Mucosa of descending colon (tissue), 3 donors: ENCODE data around the gene MOSMO. TPM values are rescaled to one million over a fixed set of nuclear protein-coding genes. Genes with fewer than 3 reads are reported as not detected.
A peak's percentile ranks its signal among the peaks of the same experiment; 100 is the strongest.

Experiments
- ATAC-seq: fragments of 200-7000 bp; cut with Tn5 transposase; one replicate; pipeline ENCODE4 v1.9.1; 2020; ENCODE audit warnings: mild to moderate bottlenecking, moderate library complexity
- DNase-seq, 3 donors: peaks; one replicate each; pipeline ENCODE4 v3.0.0-alpha.2; 2020
- H3K36me3 ChIP-seq: fragments of 200-600 bp; one replicate; pipeline ENCODE4 v1.8.0; 2021; ENCODE audit warnings: low read depth, mild to moderate bottlenecking
- H3K4me1 ChIP-seq: fragments of 200-600 bp; one replicate; pipeline ENCODE4 v1.8.0; 2021; ENCODE audit warnings: low read depth, mild to moderate bottlenecking
- H3K4me3 ChIP-seq: fragments of 200-600 bp; one replicate; pipeline ENCODE4 v1.8.0; 2021; ENCODE audit warnings: mild to moderate bottlenecking
- H3K9me3 ChIP-seq: fragments of 200-600 bp; one replicate; pipeline ENCODE4 v1.8.0; 2021; ENCODE audit warnings: mild to moderate bottlenecking
- intact Hi-C, 2 donors: fragments of 100-400 bp; cut with DNase I in 1 of 2; cut with micrococcal nuclease in 1 of 2; formaldehyde crosslinking; loops; one replicate each; pipeline versions ENCODE4 v1.11.0 to v1.11.1; 2022; cut with DNase I, micrococcal nuclease
- total RNA-seq, 3 donors: library from RNA; stranded (reverse); fragmentation: NEBNext Ultra II Directional in 2 of 3; extraction: Animal tissue kit (Norgen Biotek cat#: 25700) in 2 of 3; gene quantifications; one replicate each; pipeline versions ENCODE4 v1.2.1 to v1.2.4, GENCODE V29; 2021 to 2023
- TF ChIP-seq, protein P1 (sequence below): fragments of 200-600 bp; IDR thresholded peaks from one replicate; pipeline ENCODE4 v1.8.0; 2022; ENCODE audit warnings: antibody characterized with exemption, mild to moderate bottlenecking
- donor health status: DM: no; HTN: no; CAD: no; lungs with moderate emphysema.
- donor health status: DM: no; HTN: no; CAD: no.
- donor health status: DM: no; HTN: yes; CAD: no.

MOSMO gene
- total RNA-seq, 3 donors from 2014 or later: 8.6 to 11.4 (median 11.4) TPM

DNA sequence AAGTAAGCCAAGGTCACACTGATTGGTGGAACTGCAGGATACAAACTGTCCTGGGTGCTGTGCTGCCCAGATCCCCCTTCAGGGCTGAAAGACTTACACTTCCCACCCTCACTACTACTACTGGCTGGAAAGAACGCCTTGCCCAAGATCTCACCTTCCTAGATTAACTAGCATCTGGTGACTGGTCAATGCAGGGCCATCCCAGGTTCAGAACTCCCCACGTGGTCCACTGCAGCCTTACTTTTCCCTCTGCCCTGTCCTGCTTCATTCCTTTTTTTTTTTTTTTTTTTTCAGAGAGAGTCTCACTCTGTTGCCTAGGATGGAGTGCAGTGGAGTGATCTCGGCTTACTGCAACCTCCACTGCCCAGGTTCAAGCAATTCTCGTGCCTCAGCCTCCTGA is 4.7 kb upstream of the MOSMO start:
- H3K36me3 ChIP-seq: no peaks in the 10 kb centered on the region
- TF ChIP-seq, protein P1, sequence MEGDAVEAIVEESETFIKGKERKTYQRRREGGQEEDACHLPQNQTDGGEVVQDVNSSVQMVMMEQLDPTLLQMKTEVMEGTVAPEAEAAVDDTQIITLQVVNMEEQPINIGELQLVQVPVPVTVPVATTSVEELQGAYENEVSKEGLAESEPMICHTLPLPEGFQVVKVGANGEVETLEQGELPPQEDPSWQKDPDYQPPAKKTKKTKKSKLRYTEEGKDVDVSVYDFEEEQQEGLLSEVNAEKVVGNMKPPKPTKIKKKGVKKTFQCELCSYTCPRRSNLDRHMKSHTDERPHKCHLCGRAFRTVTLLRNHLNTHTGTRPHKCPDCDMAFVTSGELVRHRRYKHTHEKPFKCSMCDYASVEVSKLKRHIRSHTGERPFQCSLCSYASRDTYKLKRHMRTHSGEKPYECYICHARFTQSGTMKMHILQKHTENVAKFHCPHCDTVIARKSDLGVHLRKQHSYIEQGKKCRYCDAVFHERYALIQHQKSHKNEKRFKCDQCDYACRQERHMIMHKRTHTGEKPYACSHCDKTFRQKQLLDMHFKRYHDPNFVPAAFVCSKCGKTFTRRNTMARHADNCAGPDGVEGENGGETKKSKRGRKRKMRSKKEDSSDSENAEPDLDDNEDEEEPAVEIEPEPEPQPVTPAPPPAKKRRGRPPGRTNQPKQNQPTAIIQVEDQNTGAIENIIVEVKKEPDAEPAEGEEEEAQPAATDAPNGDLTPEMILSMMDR: no peak
- DNase-seq: no peak
- H3K4me3 ChIP-seq: no peak overlapping the region
- peaks cover 6% of the 10 kb centered on the region for H3K4me1 ChIP-seq
- no peak for ATAC-seq
- intact Hi-C loops: loop anchor here in 1 of 2 donors (10.0 kb wide), 2 partner anchors 72 to 182 kb away; no protein-coding TSS in a partner anchor
- no peaks in the 10 kb centered on the region for H3K9me3 ChIP-seq

DNA sequence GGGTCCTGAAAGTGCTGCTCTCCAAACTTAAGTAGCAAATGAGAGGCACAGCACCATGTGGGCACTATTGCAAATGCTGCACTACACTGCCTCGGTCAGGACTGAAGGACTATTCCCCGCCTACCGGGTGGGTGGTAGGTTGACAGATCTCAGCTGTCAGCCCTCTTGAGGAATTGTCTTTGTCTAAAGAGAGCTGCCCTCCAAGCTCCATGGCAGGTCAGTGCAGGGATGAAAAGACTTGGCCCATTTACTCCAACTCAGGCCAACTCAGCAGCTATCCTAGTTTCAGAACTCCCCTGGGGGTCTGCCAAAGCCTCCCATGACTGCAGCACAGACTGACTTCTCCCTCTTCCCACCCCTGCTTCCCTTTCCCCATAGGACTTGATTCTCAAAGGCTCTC is 3.6 kb upstream of the MOSMO start:
- H3K4me1 ChIP-seq: peaks cover 13% of the 10 kb centered on the region
- intact Hi-C loops: loop anchor here in 1 of 2 donors (10.0 kb wide), 2 partner anchors 70 to 180 kb away; no protein-coding TSS in a partner anchor

DNA sequence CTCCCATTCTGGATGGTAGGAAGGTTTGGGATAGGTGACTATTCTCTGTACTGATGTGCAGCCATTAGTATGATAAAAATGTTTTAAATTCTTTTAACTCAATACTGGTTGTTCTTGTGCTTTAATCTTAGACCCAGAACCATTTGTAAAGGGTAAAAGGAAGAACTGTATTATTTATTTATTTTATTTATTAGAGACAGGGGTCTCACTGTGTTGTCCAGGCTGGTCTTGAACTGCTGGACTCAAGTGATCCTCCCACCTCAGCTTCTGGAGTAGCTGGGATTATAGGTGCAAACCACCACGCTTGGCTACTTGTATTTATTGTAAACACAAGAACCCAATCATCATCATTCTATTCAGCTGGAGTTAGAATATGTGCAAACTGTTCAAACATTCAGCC is 2.2 kb upstream of the MOSMO start:
- intact Hi-C loops: loop anchor here in 1 of 2 donors (10.0 kb wide), 2 partner anchors 69 to 179 kb away; no protein-coding TSS in a partner anchor

More for the DNA sequence above, 3.6 kb upstream of the MOSMO start:
- Histone ChIP-seq H3K9me3 (no peaks in the 10 kb centered on the region), H3K36me3 (no peaks in the 10 kb centered on the region), H3K4me3 (no peak overlapping the region)
- ATAC-seq: no peak
- no peak for DNase-seq
- TF ChIP-seq, protein P1: no peak

GRCh38 chr16:22006636-22007035 is 1.3 kb upstream of the MOSMO start:
- DNase-seq (no peak), ATAC-seq (no peak)
- peaks cover 10% of the 10 kb centered on the region for H3K4me1 ChIP-seq
- intact Hi-C loops: loop anchor here in 1 of 2 donors (10.0 kb wide), 2 partner anchors 68 to 178 kb away; no protein-coding TSS in a partner anchor
- no peaks in the 10 kb centered on the region for H3K9me3 ChIP-seq
- H3K36me3 ChIP-seq: no peaks in the 10 kb centered on the region
- no peak overlapping the region for H3K4me3 ChIP-seq
- TF ChIP-seq, protein P1: no peak

More for the DNA sequence above, 2.2 kb upstream of the MOSMO start:
- ATAC-seq (no peak), DNase-seq (no peak)
- peaks cover 16% of the 10 kb centered on the region for H3K4me1 ChIP-seq
- H3K36me3 ChIP-seq: no peaks in the 10 kb centered on the region
- H3K9me3 ChIP-seq: no peaks in the 10 kb centered on the region
- TF ChIP-seq, protein P1: no peak
- H3K4me3 ChIP-seq: no peak overlapping the region

DNA sequence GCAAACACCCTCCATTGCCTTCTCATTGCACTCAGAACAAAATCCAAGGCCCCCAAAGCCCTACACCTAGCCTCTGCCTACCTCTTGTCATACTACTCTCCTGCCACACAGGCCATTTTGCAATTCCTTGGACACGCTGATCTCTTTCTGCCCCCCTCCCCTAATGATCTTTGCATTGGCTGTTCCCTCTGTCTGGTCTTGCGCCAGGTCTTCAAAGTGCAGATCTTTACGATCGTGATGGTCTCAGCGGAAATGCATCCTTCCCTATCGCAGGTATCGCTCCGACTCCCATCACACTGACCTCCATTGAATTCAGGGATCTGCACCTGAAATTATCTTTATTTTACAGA is 777 bp upstream of the MOSMO start:
- intact Hi-C loops: loop anchor here in 1 of 2 donors (10.0 kb wide), 2 partner anchors 68 to 178 kb away; no protein-coding TSS in a partner anchor
- ATAC-seq (no peak), DNase-seq (no peak)
- no peaks in the 10 kb centered on the region for H3K9me3 ChIP-seq
- H3K4me1 ChIP-seq: peaks cover 10% of the 10 kb centered on the region
- peak overlapping the region; percentile 84 for H3K4me3 ChIP-seq
- H3K36me3 ChIP-seq: no peaks in the 10 kb centered on the region
- TF ChIP-seq, protein P1: no peak
